ENCODE data around the gene NOXO1.

DNA sequence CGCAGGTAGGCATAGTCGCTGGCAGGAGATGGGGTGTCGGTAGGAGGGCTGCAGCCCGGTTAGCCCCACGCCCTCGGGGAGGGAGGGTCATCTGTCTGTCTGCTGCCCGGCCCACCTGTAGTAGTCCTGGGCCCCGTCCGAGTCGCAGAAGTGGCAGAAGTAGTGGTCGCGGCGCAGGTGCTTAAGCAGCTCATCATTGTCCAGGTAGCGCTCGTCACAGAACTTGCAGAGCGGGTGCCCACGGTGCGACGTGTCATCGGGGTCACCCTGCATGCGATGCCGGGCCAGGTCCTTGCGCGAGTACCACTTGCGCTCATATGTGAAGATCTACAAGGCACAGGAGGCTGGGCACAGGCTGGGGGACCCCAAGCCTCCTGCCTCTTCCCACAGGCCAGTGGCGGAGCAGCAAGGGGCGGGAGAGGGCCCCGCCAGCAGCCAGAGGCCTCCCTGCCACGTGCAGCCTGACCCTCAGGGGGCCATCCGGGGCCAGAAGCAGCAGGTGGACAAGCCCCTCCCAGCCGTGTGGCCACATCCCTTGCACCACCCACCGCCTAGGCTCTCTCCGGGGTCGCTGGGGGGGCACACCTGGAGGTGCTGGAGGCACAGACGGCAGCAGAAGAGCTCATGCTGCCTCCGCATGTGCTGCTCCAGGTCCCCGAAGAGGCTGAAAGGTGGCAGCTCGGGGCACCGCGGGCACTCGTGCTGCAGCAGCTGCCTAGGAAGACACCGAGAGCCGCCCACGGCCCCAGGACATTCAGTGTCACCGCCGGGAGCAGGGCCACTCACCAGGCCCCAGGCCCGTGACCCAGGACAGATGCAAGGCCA, 21.3 kb upstream of the NOXO1 start:
- TF ChIP-seq, protein P1, sequence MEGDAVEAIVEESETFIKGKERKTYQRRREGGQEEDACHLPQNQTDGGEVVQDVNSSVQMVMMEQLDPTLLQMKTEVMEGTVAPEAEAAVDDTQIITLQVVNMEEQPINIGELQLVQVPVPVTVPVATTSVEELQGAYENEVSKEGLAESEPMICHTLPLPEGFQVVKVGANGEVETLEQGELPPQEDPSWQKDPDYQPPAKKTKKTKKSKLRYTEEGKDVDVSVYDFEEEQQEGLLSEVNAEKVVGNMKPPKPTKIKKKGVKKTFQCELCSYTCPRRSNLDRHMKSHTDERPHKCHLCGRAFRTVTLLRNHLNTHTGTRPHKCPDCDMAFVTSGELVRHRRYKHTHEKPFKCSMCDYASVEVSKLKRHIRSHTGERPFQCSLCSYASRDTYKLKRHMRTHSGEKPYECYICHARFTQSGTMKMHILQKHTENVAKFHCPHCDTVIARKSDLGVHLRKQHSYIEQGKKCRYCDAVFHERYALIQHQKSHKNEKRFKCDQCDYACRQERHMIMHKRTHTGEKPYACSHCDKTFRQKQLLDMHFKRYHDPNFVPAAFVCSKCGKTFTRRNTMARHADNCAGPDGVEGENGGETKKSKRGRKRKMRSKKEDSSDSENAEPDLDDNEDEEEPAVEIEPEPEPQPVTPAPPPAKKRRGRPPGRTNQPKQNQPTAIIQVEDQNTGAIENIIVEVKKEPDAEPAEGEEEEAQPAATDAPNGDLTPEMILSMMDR (optimal IDR thresholded peaks at IDR 0.05 in 1 of 3, IDR thresholded peaks at IDR 0.05 in 1 of 3, conservative IDR thresholded peaks at IDR 0.05 in 1 of 3; ENCODE audit: extremely low read depth in 1 of 3, insufficient read depth in 2 of 3, low read length in 3 of 3) = no peak
- no peak for TF ChIP-seq EZH2 (IDR thresholded peaks at IDR 0.05; ENCODE audit: low read length)

Measured in keratinocyte (primary cell).